Measurements from ENCODE around the gene SMAGP.

Gene SMAGP

DNA sequence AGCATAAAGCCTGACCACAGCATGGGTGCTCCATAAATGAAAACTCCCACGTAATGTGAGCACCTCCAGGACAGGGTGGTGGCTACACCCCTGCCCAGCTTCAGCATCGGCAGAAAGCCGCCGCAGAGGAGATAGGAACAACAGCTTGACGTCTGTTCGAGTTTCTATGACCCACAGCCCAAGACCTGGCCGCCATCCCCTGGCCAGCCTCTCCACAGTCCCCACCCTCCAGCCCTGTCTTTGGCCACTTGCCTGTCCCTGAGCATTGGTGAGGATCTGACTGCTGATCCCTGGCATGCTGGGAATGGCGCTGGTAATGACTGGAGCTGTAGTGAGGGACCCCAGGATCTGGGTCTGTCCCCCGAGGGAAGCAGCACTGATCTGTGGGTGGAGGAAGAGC lies 73.7 kb downstream of the SMAGP start:
- no peak for DNase-seq (ENCODE audit: low read depth)

DNA sequence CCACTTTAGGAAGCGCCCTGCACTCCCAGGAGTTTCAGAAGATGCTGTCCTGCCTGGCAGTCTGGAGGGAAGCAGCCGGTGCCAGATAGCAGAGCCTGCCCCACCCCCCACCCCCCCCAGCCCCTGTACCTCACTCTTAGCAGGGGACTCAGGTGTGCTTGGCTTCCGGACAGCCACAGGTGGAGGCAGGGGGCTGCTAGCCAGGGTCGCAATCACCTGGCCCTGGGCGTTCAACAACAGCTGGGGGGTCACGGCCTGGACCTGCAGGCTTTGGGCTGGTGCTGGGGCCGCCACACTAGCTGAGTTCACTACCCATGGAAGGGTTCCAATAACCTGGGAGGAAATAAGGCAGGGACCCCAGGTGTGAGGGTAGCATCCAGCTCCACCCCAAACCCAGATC lies 74.4 kb downstream of the SMAGP start:
- no peak for DNase-seq (ENCODE audit: low read depth)

All from stimulated activated CD8-positive, alpha-beta memory T cell treated with anti-CD3 and anti-CD28 coated beads, Interleukin-15, amount 100 ng/mL, for 24 hours (primary cell).